Adrenal gland (tissue), 12 donors: ENCODE data around the gene RIC8A. TPM values are rescaled to one million over a fixed set of nuclear protein-coding genes. Genes with fewer than 3 reads are reported as not detected.

Experiments
- DNase-seq, 7 donors: peaks; one replicate each; pipeline ENCODE4 v3.0.0-alpha.2; 2019 to 2020
- H3K27ac ChIP-seq, 5 donors: fragments of 200-600 bp; sonication (generic) in 4 of 5; 1 replicate in 3 of 5; 2 replicates in 2 of 5; pipeline versions ENCODE4 v1.5.1 to v1.8.0; 2016 to 2020; ENCODE audit warnings: mild to moderate bottlenecking in 1 of 5
- H3K27me3 ChIP-seq: fragments of 200-600 bp; 2 replicates; pipeline ENCODE4 v1.8.0; 2021
- H3K36me3 ChIP-seq, 2 donors: fragments of 200-600 bp; replicated peaks in 1 of 2; 1 replicate in 1 of 2; 2 replicates in 1 of 2; pipeline versions ENCODE4 v1.5.1 to v1.8.0; 2018 to 2022
- H3K4me1 ChIP-seq, 2 donors: fragments of 200-600 bp; replicated peaks in 1 of 2; 1 replicate in 1 of 2; 2 replicates in 1 of 2; pipeline versions ENCODE4 v1.5.1 to v1.8.0; 2018 to 2021
- H3K4me3 ChIP-seq, 4 donors: fragments of 200-600 bp; sonication (generic) in 3 of 4; one replicate each; pipeline ENCODE4 v1.5.1; 2016 to 2018
- H3K9me3 ChIP-seq, 3 donors: fragments of 200-600 bp; sonication (generic) in 1 of 3; replicated peaks in 1 of 3; 1 replicate in 2 of 3; 2 replicates in 1 of 3; pipeline versions ENCODE4 v1.5.1 to v1.8.0; 2016 to 2021
- POLR2A ChIP-seq, 2 donors: fragments of 450-650 bp; IDR thresholded peaks; one replicate each; pipeline ENCODE4 v1.6.1; 2017; ENCODE audit warnings: antibody characterized with exemption in 2 of 2, mild to moderate bottlenecking in 2 of 2, moderate library complexity in 1 of 2
- WGBS, 4 donors: extraction: QIAGEN DNeasy Blood & Tissue Kit in 2 of 4; methylation state at CpG; one replicate each; pipeline versions ENCODE4 v1.1.5 to v1.1.7; 2013 to 2017; 5-methylcytosine and 5-hydroxymethylcytosine counted together
- intact Hi-C, 2 donors: fragments of 100-400 bp; cut with DNase I; formaldehyde crosslinking; loops; one replicate each; pipeline versions ENCODE4 v1.14.1 to v1.15.0; 2022 to 2023
- polyA plus RNA-seq, 3 donors: library from polyadenylated mRNA; stranded (reverse); fragments of 200-250 nt in 2 of 3; fragments of 350-450 nt in 1 of 3; fragmentation: Illumina TruSeq in 1 of 3; extraction: RNeasy Lipid Tissue Mini Kit (QIAGEN cat#74804) in 1 of 3; gene quantifications; one replicate each; pipeline ENCODE4 v1.2.3, GENCODE V29; 2013 to 2014
- total RNA-seq, 9 donors: library from RNA; depleted of rRNA in 4 of 9; stranded (reverse); fragments of >200 nt in 4 of 9; fragments of 120-200 nt in 1 of 9; fragmentation: NEBNext Ultra II Directional in 1 of 9; extraction: Animal tissue kit (Norgen Biotek cat#: 25700) in 1 of 9; gene quantifications; one replicate each; pipeline versions ENCODE4 v1.1.0 to v1.2.4, GENCODE V29; 2013 to 2023
- TF ChIP-seq, protein P1 (sequence below), 6 experiments: fragments of 450-650 bp in 4 of 6; fragments of 200-600 bp in 2 of 6; sonication (generic) in 1 of 6; IDR thresholded peaks; 1 replicate in 5 of 6; 2 replicates in 1 of 6; pipeline versions ENCODE4 v1.5.1 to v1.8.0; 2016 to 2021; ENCODE audit warnings: antibody characterized with exemption in 6 of 6, mild to moderate bottlenecking in 2 of 6, moderate library complexity in 1 of 6
- donor health status: healthy with polysubstance abuse.
- donor health status: Bipolar disorder and iron deficiency.
- donor health status: DM: yes; HTN: yes; CAD: no.
- donor health status: DM: no; HTN: no; CAD: no.
- donor health status: DM: no; HTN: no; CAD: no.
- donor health status: DM: yes; HTN: yes; CAD: no.

RIC8A gene
- total and polyA plus RNA-seq, 12 donors, result 60.9 to 105 (median 79.1) TPM

DNA sequence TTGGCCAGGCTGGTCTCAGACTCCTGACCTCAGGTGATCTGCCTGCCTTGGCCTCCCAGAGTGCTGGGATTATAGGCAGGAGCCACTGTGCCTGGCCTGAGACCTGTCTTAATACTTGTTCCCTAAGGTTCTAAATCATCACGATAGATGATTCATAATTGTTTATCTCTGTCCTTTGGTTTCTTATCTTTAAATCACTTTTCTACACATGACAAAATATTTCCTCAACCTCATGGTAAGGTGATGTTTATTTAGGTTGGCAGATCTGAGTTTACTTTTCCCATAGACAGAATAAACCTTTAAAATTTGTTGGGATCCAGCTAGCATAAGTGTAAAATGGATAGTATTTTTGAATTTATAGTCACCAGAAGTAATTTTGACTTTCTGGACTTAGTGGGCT, 32.8 kb downstream of the RIC8A start:
- 32 to 53% (median 49%) methylated on average over 1 of the region's 1 CpG for WGBS, 4 donors
- Histone ChIP-seq H3K27ac (no peak overlapping the region), H3K4me3 (no peak overlapping the region), H3K4me1 (peaks cover 12 to 28% of the 10 kb centered on the region in 2 donors), H3K27me3 (no peaks in the 10 kb centered on the region), H3K36me3 (peaks cover 0 to 35% of the 10 kb centered on the region in 2 donors), H3K9me3 (no peaks in the 10 kb centered on the region)
- no peak for DNase-seq
- intact Hi-C loops, result no loop called here
- TF ChIP-seq POLR2A (IDR thresholded peaks at IDR 0.05), result no peak
- TF ChIP-seq, protein P1, sequence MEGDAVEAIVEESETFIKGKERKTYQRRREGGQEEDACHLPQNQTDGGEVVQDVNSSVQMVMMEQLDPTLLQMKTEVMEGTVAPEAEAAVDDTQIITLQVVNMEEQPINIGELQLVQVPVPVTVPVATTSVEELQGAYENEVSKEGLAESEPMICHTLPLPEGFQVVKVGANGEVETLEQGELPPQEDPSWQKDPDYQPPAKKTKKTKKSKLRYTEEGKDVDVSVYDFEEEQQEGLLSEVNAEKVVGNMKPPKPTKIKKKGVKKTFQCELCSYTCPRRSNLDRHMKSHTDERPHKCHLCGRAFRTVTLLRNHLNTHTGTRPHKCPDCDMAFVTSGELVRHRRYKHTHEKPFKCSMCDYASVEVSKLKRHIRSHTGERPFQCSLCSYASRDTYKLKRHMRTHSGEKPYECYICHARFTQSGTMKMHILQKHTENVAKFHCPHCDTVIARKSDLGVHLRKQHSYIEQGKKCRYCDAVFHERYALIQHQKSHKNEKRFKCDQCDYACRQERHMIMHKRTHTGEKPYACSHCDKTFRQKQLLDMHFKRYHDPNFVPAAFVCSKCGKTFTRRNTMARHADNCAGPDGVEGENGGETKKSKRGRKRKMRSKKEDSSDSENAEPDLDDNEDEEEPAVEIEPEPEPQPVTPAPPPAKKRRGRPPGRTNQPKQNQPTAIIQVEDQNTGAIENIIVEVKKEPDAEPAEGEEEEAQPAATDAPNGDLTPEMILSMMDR (IDR thresholded peaks at IDR 0.05), result no peak

GRCh38 chr11:241634-242033, 34.1 kb downstream of the RIC8A start:
- H3K27me3 ChIP-seq, result no peaks in the 10 kb centered on the region
- peak in 1 of 7 donors; percentile 13 for DNase-seq
- 67 to 80% (median 73%) methylated on average over 5 of the region's 5 CpGs for WGBS, 4 donors

DNA sequence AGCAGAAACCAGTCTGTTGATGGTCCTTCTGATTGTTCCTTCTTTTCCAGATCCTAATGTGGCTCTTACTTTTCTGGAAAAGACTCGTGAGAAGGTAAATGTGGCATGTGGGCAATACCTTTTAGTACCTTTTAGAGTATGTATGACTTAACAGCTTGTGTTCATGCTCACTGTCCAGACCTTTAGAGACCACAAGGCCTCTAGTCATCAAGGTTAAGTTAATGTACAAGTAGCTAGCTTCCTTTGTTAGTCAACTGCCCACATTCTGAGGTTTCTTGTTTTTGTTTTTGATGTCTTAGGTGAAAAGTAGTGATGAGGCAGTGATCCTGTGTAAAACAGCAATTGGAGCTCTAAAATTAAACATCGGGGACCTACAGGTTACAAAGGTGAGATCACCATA, 36.9 kb downstream of the RIC8A start:
- DNase-seq, result no peak
- H3K27me3 ChIP-seq, result no peaks in the 10 kb centered on the region
- no peak overlapping the region for H3K4me3 ChIP-seq
- no peaks in the 10 kb centered on the region for H3K9me3 ChIP-seq
- intact Hi-C loops, result no loop called here
- H3K4me1 ChIP-seq, result peaks cover 0 to 10% of the 10 kb centered on the region in 2 donors
- WGBS, 4 donors, result 82 to 92% (median 85%) methylated on average over 2 of the region's 2 CpGs
- TF ChIP-seq, protein P1 (IDR thresholded peaks at IDR 0.05), result no peak
- TF ChIP-seq POLR2A (IDR thresholded peaks at IDR 0.05), result no peak
- no peak overlapping the region for H3K27ac ChIP-seq
- peaks cover 0 to 72% of the 10 kb centered on the region in 2 donors for H3K36me3 ChIP-seq

More at GRCh38 chr11:241634-242033, 34.1 kb downstream of the RIC8A start:
- H3K9me3 ChIP-seq, result no peaks in the 10 kb centered on the region
- peaks cover 0 to 45% of the 10 kb centered on the region in 2 donors for H3K36me3 ChIP-seq
- no peak for TF ChIP-seq POLR2A (IDR thresholded peaks at IDR 0.05)
- TF ChIP-seq, protein P1 (IDR thresholded peaks at IDR 0.05), result no peak
- H3K4me3 ChIP-seq, result no peak overlapping the region
- peaks cover 8 to 24% of the 10 kb centered on the region in 2 donors for H3K4me1 ChIP-seq
- intact Hi-C loops, result no loop called here
- H3K27ac ChIP-seq, result no peak overlapping the region

- no peak overlapping the region for H3K4me3 ChIP-seq
- TF ChIP-seq, protein P1 (IDR thresholded peaks at IDR 0.05), result no peak
- TF ChIP-seq POLR2A (IDR thresholded peaks at IDR 0.05), result no peak
- no peaks in the 10 kb centered on the region for H3K4me1 ChIP-seq
- H3K36me3 ChIP-seq, result peaks cover 0 to 90% of the 10 kb centered on the region in 2 donors
- DNase-seq, result no peak
- no peaks in the 10 kb centered on the region for H3K9me3 ChIP-seq
- intact Hi-C loops, result no loop called here
- no peaks in the 10 kb centered on the region for H3K27me3 ChIP-seq
- 70 to 95% (median 82%) methylated on average over 8 of the region's 8 CpGs for WGBS, 4 donors
- no peak overlapping the region for H3K27ac ChIP-seq
Observed at GRCh38 chr11:249062-249461, 41.6 kb downstream of the RIC8A start.
